Spleen (tissue), 11 donors: ENCODE results near the gene BAG2. TPM values are rescaled to one million over a fixed set of nuclear protein-coding genes. Genes with fewer than 3 reads are reported as not detected.

ENCODE experiments used
- DNase-seq: peaks from one replicate; pipeline ENCODE4 v3.0.0-alpha.2; 2020
- H3K27ac ChIP-seq, 8 donors: fragments of 200-600 bp; sonication (generic) in 7 of 8; 1 replicate in 4 of 8; 2 replicates in 4 of 8; pipeline versions ENCODE4 v1.5.0 to v1.8.0; 2016 to 2021; ENCODE audit warnings: inconsistent platforms in 4 of 8, mild to moderate bottlenecking in 4 of 8, moderate library complexity in 1 of 8
- H3K27me3 ChIP-seq, 7 donors: fragments of 200-600 bp; sonication (generic) in 6 of 7; replicated peaks in 1 of 7; 1 replicate in 4 of 7; 2 replicates in 3 of 7; pipeline versions ENCODE4 v1.5.0 to v1.8.0; 2016 to 2021; ENCODE audit warnings: inconsistent platforms in 3 of 7, mild to moderate bottlenecking in 1 of 7
- H3K36me3 ChIP-seq, 6 donors: fragments of 200-600 bp; sonication (generic) in 5 of 6; 1 replicate in 4 of 6; 2 replicates in 2 of 6; pipeline versions ENCODE4 v1.5.0 to v1.8.0; 2016 to 2021; ENCODE audit warnings: inconsistent platforms in 2 of 6
- H3K4me1 ChIP-seq, 6 donors: fragments of 200-600 bp; sonication (generic) in 5 of 6; 1 replicate in 3 of 6; 2 replicates in 3 of 6; pipeline versions ENCODE4 v1.5.0 to v1.8.0; 2016 to 2021; ENCODE audit warnings: inconsistent platforms in 3 of 6
- H3K4me3 ChIP-seq, 8 donors: fragments of 200-600 bp; sonication (generic) in 7 of 8; 1 replicate in 4 of 8; 2 replicates in 4 of 8; pipeline versions ENCODE4 v1.5.0 to v1.8.0; 2016 to 2021; ENCODE audit warnings: inconsistent platforms in 4 of 8, mild to moderate bottlenecking in 4 of 8, moderate library complexity in 2 of 8
- H3K9me3 ChIP-seq, 8 donors: fragments of 200-600 bp; sonication (generic) in 7 of 8; 1 replicate in 4 of 8; 2 replicates in 4 of 8; pipeline versions ENCODE4 v1.5.0 to v1.8.0; 2016 to 2021; ENCODE audit warnings: inconsistent platforms in 4 of 8
- POLR2A ChIP-seq, 3 donors: fragments of 450-650 bp; IDR thresholded peaks; one replicate each; pipeline ENCODE4 v1.5.1; 2017; ENCODE audit warnings: antibody characterized with exemption in 3 of 3, mild to moderate bottlenecking in 1 of 3
- POLR2AphosphoS5 ChIP-seq, 3 donors: sonication (generic); formaldehyde crosslinking; IDR thresholded peaks; one replicate each; pipeline ENCODE4 v1.5.1; 2017; ENCODE audit warnings: antibody characterized with exemption in 3 of 3
- WGBS, 5 donors: extraction: QIAGEN DNeasy Blood & Tissue Kit in 3 of 5; methylation state at CpG; one replicate each; pipeline versions ENCODE4 v1.1.5 to v1.1.7; 2013 to 2018; 5-methylcytosine and 5-hydroxymethylcytosine counted together
- intact Hi-C: fragments of 100-400 bp; cut with DNase I; formaldehyde crosslinking; loops from one replicate; pipeline ENCODE4 v1.15.0; 2023; ENCODE audit warnings: low total_unique reads
- polyA plus RNA-seq, 3 donors: library from polyadenylated mRNA; stranded (reverse); fragments of 200-250 nt; gene quantifications; one replicate each; pipeline ENCODE4 v1.2.1, GENCODE V29; 2013
- total RNA-seq, 7 donors: library from RNA; depleted of rRNA in 3 of 7; stranded (reverse); fragments of >200 nt in 3 of 7; fragmentation: NEBNext Ultra II Directional in 4 of 7; extraction: Animal tissue kit (Norgen Biotek cat#: 25700) in 4 of 7; gene quantifications; one replicate each; pipeline versions ENCODE4 v1.1.0 to v1.2.1, GENCODE V29; 2016 to 2021
- TF ChIP-seq, protein P1 (sequence below), 11 experiments: fragments of 200-600 bp in 7 of 11; fragments of 450-650 bp in 4 of 11; sonication (generic) in 4 of 11; IDR thresholded peaks in 8 of 11; conservative IDR thresholded peaks in 3 of 11; 1 replicate in 7 of 11; 2 replicates in 4 of 11; pipeline versions ENCODE4 v1.4.0 to v1.8.0; 2016 to 2021; ENCODE audit warnings: antibody characterized with exemption in 11 of 11, inconsistent platforms in 4 of 11, mild to moderate bottlenecking in 1 of 11
- donor health status: healthy with polysubstance abuse.
- donor health status: DM: no; HTN: no; CAD: no; lungs with moderate emphysema.
- donor health status: DM: no; HTN: no; CAD: no.
- donor health status: Bipolar disorder and iron deficiency.
- donor health status: healthy.
- donor health status: DM: no; HTN: no; CAD: no.
- donor health status: DM: yes; HTN: yes; CAD: no.

Gene BAG2
- total and polyA plus RNA-seq, 10 donors: 0.98 to 3.8 (median 2.0) TPM

DNA sequence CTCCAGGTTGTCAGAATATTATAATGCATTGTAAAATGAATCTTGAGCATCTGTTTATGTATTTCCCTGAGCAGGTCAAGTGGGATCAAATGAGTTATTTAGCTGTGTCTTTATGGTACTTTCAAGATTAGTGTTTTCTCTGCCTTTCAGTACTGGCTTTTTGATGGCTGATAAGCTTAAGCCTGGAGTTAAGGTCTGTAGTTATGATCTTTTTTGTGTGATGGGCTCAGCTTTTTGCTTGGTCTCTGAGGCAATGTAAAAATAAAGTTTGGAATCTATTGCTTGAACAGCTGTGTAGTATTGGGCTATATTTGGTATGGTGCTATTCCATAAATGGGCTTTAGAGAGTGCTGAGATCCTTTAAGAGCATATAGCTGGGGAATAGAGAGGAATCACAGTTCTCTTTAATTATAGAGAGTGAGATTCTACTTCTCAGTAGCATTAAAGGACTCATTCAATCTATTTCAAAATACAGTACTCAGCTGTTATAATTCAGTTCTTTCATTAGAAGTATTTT, 41.4 kb upstream of the BAG2 start:
- no peaks in the 10 kb centered on the region for H3K9me3 ChIP-seq
- H3K36me3 ChIP-seq: peaks cover 0 to 75% (median 25%) of the 10 kb centered on the region in 6 donors
- no peaks in the 10 kb centered on the region for H3K27me3 ChIP-seq
- TF ChIP-seq POLR2AphosphoS5 (IDR thresholded peaks at IDR 0.05) (no peak), POLR2A (IDR thresholded peaks at IDR 0.05) (no peak)
- TF ChIP-seq, protein P1, sequence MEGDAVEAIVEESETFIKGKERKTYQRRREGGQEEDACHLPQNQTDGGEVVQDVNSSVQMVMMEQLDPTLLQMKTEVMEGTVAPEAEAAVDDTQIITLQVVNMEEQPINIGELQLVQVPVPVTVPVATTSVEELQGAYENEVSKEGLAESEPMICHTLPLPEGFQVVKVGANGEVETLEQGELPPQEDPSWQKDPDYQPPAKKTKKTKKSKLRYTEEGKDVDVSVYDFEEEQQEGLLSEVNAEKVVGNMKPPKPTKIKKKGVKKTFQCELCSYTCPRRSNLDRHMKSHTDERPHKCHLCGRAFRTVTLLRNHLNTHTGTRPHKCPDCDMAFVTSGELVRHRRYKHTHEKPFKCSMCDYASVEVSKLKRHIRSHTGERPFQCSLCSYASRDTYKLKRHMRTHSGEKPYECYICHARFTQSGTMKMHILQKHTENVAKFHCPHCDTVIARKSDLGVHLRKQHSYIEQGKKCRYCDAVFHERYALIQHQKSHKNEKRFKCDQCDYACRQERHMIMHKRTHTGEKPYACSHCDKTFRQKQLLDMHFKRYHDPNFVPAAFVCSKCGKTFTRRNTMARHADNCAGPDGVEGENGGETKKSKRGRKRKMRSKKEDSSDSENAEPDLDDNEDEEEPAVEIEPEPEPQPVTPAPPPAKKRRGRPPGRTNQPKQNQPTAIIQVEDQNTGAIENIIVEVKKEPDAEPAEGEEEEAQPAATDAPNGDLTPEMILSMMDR (IDR thresholded peaks at IDR 0.05 in 8 of 11, conservative IDR thresholded peaks at IDR 0.05 in 3 of 11): no peak
- no peak for DNase-seq
- no peak overlapping the region for H3K4me3 ChIP-seq
- H3K4me1 ChIP-seq: no peaks in the 10 kb centered on the region
- intact Hi-C loops: no loop called here
- H3K27ac ChIP-seq: no peak overlapping the region

DNA sequence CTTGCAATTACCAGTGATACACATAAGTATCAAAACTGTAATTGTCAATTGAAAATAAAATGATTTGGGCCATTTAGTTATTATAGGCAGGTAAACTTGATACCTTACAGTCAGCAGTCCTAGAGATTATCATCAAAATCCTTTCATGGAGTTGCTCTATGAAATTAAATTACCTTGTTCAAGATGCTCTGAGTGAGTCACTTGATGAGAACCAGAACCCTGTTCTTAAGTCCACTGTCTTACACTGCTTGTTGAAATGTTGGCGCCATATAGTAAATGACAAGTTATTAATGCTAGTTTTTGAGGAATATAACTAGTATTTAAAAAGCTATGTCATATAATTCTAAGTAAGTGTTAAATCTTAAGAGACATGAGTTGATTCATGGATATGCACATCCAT, 37.2 kb upstream of the BAG2 start:
- no peak for TF ChIP-seq POLR2AphosphoS5 (IDR thresholded peaks at IDR 0.05)
- TF ChIP-seq, protein P1 (IDR thresholded peaks at IDR 0.05 in 8 of 11, conservative IDR thresholded peaks at IDR 0.05 in 3 of 11): no peak
- no peak for TF ChIP-seq POLR2A (IDR thresholded peaks at IDR 0.05)
- Histone ChIP-seq H3K36me3 (peaks cover 0 to 80% (median 25%) of the 10 kb centered on the region in 6 donors), H3K4me1 (no peaks in the 10 kb centered on the region), H3K27ac (no peak overlapping the region), H3K27me3 (no peaks in the 10 kb centered on the region), H3K4me3 (no peak overlapping the region), H3K9me3 (no peaks in the 10 kb centered on the region)
- no peak for DNase-seq
- intact Hi-C loops: no loop called here
- WGBS, 5 donors: 96 to 100% (median 97%) methylated on average over 1 of the region's 1 CpG

DNA sequence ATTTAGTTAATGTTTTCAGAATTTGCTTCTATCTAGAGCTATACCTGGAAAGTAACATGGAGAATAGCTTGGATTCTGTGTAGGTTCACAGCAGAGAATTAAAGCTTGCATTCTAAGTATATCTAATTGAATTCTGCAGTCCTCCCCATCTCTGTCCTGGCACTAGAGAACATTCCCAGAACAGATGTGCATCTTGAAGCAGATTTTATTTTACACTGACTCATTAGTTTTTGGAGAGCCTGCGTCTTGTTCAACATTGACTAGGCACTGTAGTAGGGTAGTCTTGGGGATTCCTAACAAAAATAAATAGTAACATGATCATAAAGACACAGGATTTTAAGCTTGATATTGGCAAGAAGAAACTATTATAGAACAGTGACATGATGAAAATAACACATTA, 36.2 kb upstream of the BAG2 start:
- Histone ChIP-seq H3K4me3 (no peak overlapping the region), H3K36me3 (peaks cover 0 to 77% (median 25%) of the 10 kb centered on the region in 6 donors), H3K4me1 (no peaks in the 10 kb centered on the region), H3K27ac (no peak overlapping the region), H3K27me3 (no peaks in the 10 kb centered on the region), H3K9me3 (no peaks in the 10 kb centered on the region)
- WGBS, 5 donors: 93 to 100% (median 98%) methylated on average over 1 of the region's 1 CpG
- no peak for DNase-seq
- TF ChIP-seq, protein P1 (IDR thresholded peaks at IDR 0.05 in 8 of 11, conservative IDR thresholded peaks at IDR 0.05 in 3 of 11): no peak
- TF ChIP-seq POLR2A (IDR thresholded peaks at IDR 0.05) (no peak), POLR2AphosphoS5 (IDR thresholded peaks at IDR 0.05) (no peak)
- intact Hi-C loops: no loop called here

DNA sequence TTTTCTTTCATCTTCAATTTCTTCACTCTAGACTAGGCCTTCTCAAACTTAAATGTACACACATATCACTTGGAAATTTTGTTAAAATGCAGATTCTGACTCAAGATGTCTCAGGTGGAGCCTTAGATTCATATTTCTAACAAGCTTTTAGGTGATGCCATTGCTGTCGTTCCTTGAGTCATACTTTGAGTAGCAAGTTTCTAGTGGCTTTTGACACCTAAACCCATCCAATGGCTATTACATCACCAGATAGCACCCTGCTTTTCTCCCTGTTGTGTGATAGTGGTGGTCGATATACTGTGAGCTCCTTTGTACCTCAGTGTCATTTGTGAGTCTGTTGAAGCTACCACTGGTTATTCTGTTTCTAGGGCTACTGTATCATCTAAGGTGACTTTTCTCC, 34.8 kb upstream of the BAG2 start:
- WGBS, 5 donors: 73 to 93% (median 89%) methylated on average over 2 of the region's 2 CpGs

More for the DNA sequence above, 34.8 kb upstream of the BAG2 start:
- TF ChIP-seq POLR2A (IDR thresholded peaks at IDR 0.05): no peak
- no peak for TF ChIP-seq POLR2AphosphoS5 (IDR thresholded peaks at IDR 0.05)
- TF ChIP-seq, protein P1 (IDR thresholded peaks at IDR 0.05 in 8 of 11, conservative IDR thresholded peaks at IDR 0.05 in 3 of 11): no peak
- H3K4me3 ChIP-seq: no peak overlapping the region
- intact Hi-C loops: no loop called here
- H3K9me3 ChIP-seq: no peaks in the 10 kb centered on the region
- peaks cover 6 to 84% (median 35%) of the 10 kb centered on the region in 6 donors for H3K36me3 ChIP-seq
- H3K27ac ChIP-seq: no peak overlapping the region
- no peaks in the 10 kb centered on the region for H3K27me3 ChIP-seq
- H3K4me1 ChIP-seq: no peaks in the 10 kb centered on the region
- no peak for DNase-seq
